ENCODE data around the gene TMEM151B. TPM values are rescaled to one million over a fixed set of nuclear protein-coding genes. Genes with fewer than 3 reads are reported as not detected.

Gene TMEM151B
- polyA plus RNA-seq, 1 of the 3 experiments (the other 2 are of a cell fraction): 0.05 TPM

- Histone ChIP-seq H3K4me2 (peak overlapping the region; percentile 75; the same call in 1 of the 2 replicates), H3K27me3 (ENCODE audit: insufficient read depth) (no peaks in the 10 kb centered on the region), H3K36me3 (replicated peaks in 1 of 2; ENCODE audit: control insufficient read depth in 1 of 2, insufficient read depth in 2 of 2, low read length in 1 of 2) (peaks cover 0 to 6% of the 10 kb centered on the region in 2 experiments), H3K4me1 (ENCODE audit: control insufficient read depth in 1 of 2, insufficient read depth in 2 of 2, low read depth in 1 of 2, low read length in 1 of 2) (peaks cover 26 to 67% of the 10 kb centered on the region in 2 experiments), H3F3A (replicated peaks; ENCODE audit: insufficient read depth) (peaks cover 18% of the 10 kb centered on the region), H3K27ac (ENCODE audit: low read depth in 2 of 2, low read length in 1 of 2) (peak overlapping the region; percentile 78 to 91), H3K9ac (peak overlapping the region; percentile 31; the same call in 1 of the 2 replicates), H3K9me2 (no peaks in the 10 kb centered on the region), H3K9me3 (no peaks in the 10 kb centered on the region), H2AFZ (ENCODE audit: low read depth) (peak overlapping the region; percentile 77), H3K4me3 (ENCODE audit: low read depth in 2 of 2, low read length in 1 of 2) (no peak overlapping the region; a peak in 1 of 4 replicates), H3K79me2 (ENCODE audit: insufficient read depth) (no peaks in the 10 kb centered on the region), H4K20me1 (ENCODE audit: insufficient read depth) (no peaks in the 10 kb centered on the region)
- peak; percentile 94 for DNase-seq
- POLR2A ChIA-PET: interaction anchor here (0.5 to 3.2 kb wide), 7 partner anchors 9 to 1305 kb away, joined by 3 to 48 read pairs (median 4); partner anchors contain the start of genes HSP90AB1 and SLC29A1
- 22% methylated on average over 5 of the region's 5 CpGs for WGBS (ENCODE audit: low lambda C conversion rate)
- CTCF ChIA-PET: interaction anchor here (0.6 to 8.5 kb wide), 42 partner anchors 12 to 166 kb away, joined by 3 to 224 read pairs (median 8); partner anchors contain the start of genes HSP90AB1, MYMX, NFKBIE and SLC29A1
- TF ChIP-seq JUND (IDR thresholded peaks at IDR 0.05): no peak
- TF ChIP-seq TAF1 (IDR thresholded peaks at IDR 0.05; ENCODE audit: borderline replicate concordance, low read depth, low read length): peak; percentile 5; the same call in 1 of the 2 replicates
- 0 out of 2 replicates have a peak, but pooled peaks have one; percentile 16 for TF ChIP-seq GATA2 (CRISPR knock-in tag; IDR thresholded peaks at IDR 0.05)
- TF ChIP-seq POLR2AphosphoS5 (IDR thresholded peaks at IDR 0.05; ENCODE audit: low read depth, low read length): no peak
- TF ChIP-seq SIN3A (IDR thresholded peaks at IDR 0.05; ENCODE audit: borderline replicate concordance, low read depth, low read length): 0 out of 2 replicates have a peak, but pooled peaks have one; percentile 17
- TF ChIP-seq FOSL2 (IDR thresholded peaks at IDR 0.05; ENCODE audit: borderline replicate concordance, low read depth): no peak
- TF ChIP-seq TCF12 (IDR thresholded peaks at IDR 0.05): peak; percentile 56; the same call in 1 of the 2 replicates
- peak; percentile 91 for TF ChIP-seq RAD21 (IDR thresholded peaks at IDR 0.05; ENCODE audit: low read length)
- peak in 1 of 2 experiments; percentile 67; a peak in 2 of 4 replicates for TF ChIP-seq EP300 (IDR thresholded peaks at IDR 0.05; ENCODE audit: borderline replicate concordance in 1 of 2, low read depth in 1 of 2, low read length in 1 of 2)
- TF ChIP-seq MAX (IDR thresholded peaks at IDR 0.05; ENCODE audit: low read depth): no peak
- peak; percentile 81 for TF ChIP-seq NFIC (IDR thresholded peaks at IDR 0.05; ENCODE audit: borderline replicate concordance)
- no peak for TF ChIP-seq TEAD4 (IDR thresholded peaks at IDR 0.05; ENCODE audit: borderline replicate concordance, insufficient read depth)
- no peak for TF ChIP-seq FOXM1 (IDR thresholded peaks at IDR 0.05; ENCODE audit: low read depth)
- TF ChIP-seq RXRA (IDR thresholded peaks at IDR 0.05; ENCODE audit: borderline replicate concordance, low read depth): no peak
- TF ChIP-seq ZBTB33 (IDR thresholded peaks at IDR 0.05; ENCODE audit: borderline replicate concordance, low read depth): no peak
- TF ChIP-seq EZH2phosphoT487 (IDR thresholded peaks at IDR 0.05; ENCODE audit: borderline replicate concordance, low read depth): no peak
- TF ChIP-seq MXI1 (IDR thresholded peaks at IDR 0.05; ENCODE audit: low read depth, low read length): peak; percentile 80
- TF ChIP-seq IRF3 (IDR thresholded peaks at IDR 0.05; ENCODE audit: low read depth, low read length): no peak
- peak; percentile 73 for TF ChIP-seq CHD2 (IDR thresholded peaks at IDR 0.05; ENCODE audit: low read length, partially characterized antibody)
- TF ChIP-seq GABPA (IDR thresholded peaks at IDR 0.05; ENCODE audit: low read depth): no peak
- TF ChIP-seq FOXJ3 (CRISPR knock-in tag; IDR thresholded peaks at IDR 0.05): no peak; the same call in 1 of the 2 replicates
- TF ChIP-seq NRF1 (IDR thresholded peaks at IDR 0.05; ENCODE audit: low read depth, low read length): no peak
- TF ChIP-seq CTCF (IDR thresholded peaks at IDR 0.05): peak; percentile 90
- no peak for TF ChIP-seq MEF2A (IDR thresholded peaks at IDR 0.05; ENCODE audit: borderline replicate concordance, low read depth)
Measured at GRCh38 chr6:44234101-44235025, 35.9 kb upstream of the TMEM151B start.
